ENCODE results near the gene SUGCT.

DNA sequence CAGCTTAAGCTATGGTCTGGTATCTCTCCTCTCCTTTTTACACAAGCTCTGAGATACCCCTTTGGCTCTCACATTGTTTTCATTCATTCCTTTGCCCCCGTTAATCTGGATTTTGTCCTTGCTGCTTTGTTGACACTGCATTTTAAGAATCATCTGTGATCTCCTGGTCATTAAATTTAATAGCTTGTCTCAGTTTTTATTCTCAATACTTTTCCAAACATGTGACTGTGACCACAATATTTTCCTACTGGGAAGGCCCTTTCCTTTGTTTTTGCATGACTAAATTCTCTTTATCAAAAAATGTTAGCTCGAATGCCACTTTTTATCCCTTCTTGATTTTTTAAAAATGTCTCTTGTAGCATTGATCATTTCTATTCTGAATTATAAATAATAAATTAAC, 171.2 kb downstream of the SUGCT start:
- no peak for TF ChIP-seq CTCF (IDR thresholded peaks at IDR 0.05; ENCODE audit: borderline replicate concordance, extremely low read depth, low read length, poor library complexity, severe bottlenecking)
- TF ChIP-seq EZH2 (IDR thresholded peaks at IDR 0.05; ENCODE audit: borderline replicate concordance, low read depth, low read length, severe bottlenecking), result no peak

Data from DND-41 (cell line).